22Rv1 (cell line): ENCODE results near the gene SRSF11.
"Not testable (repeated sequence)": the region's sequence is repeated elsewhere in the genome, so short reads cannot be mapped to it uniquely, and the experiment has no call there.

Experiments
- H3K27ac ChIP-seq: fragments of 450-650 bp; 2 replicates; pipeline ENCODE4 v1.5.1; 2017
- CTCF ChIP-seq: fragments of 450-650 bp; IDR thresholded peaks from 2 replicates; pipeline ENCODE4 v1.5.1; 2017; ENCODE audit warnings: mild to moderate bottlenecking
- ZFX ChIP-seq: fragments of 450-650 bp; IDR thresholded peaks from 2 replicates; pipeline ENCODE4 v1.6.1; 2017; ENCODE audit warnings: antibody characterized with exemption, borderline replicate concordance

Gene SRSF11

GRCh38 chr1:70221238-70222121, at the start of gene SRSF11:
Gene SRSF11 (plus strand): TSS chr1:70221380. CDS start chr1:70221637, 257 bp downstream.
- H3K27ac ChIP-seq, result peak within 1 kb of the TSS; percentile 96
- TF ChIP-seq CTCF (peak; percentile 19; the same call in 1 of the 2 replicates), ZFX (no peak)

- TF ChIP-seq CTCF (no peak), ZFX (no peak)
These were observed 49.7 kb upstream of the SRSF11 start for GRCh38 chr1:70171512-70171911.

DNA sequence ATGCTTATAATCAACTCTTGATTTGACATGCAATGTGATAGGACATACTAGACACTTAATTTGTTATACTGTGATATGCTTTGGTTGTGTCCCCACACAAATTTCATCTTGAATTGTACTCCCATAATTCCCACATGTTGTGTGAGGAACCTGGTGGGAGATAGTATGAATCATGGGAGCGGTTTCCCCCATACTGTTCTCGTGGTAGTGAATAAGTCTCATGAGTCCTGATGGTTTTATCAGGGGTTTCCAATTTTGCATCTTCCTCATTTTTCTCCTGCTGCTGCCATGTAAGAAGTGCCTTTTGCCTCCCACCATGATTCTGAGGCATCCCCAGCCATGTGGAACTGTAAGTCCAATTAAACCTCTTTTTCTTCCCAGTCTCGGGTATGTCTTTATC, 36.0 kb upstream of the SRSF11 start:
- H3K27ac ChIP-seq, result not testable (repeated sequence)

More at GRCh38 chr1:70171512-70171911, 49.7 kb upstream of the SRSF11 start:
- no peak overlapping the region for H3K27ac ChIP-seq

DNA sequence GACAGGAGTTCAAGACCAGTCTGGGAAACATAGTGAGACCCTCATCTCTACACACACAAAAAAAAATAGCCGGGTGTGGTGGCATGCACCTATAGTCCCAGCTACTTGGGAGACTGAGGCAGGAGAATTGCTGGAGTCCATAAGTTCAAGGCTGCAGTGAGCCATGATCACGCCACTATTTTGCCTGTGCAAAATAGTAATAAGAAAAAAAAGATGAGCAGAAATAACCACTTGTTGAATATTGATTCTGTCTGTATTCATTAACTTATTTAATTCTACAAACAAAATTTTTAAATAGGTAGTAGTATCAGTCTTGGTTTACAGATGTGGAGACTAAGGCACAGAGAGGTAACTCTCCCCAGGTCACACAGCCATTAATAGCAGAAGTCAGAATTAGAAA, 32.7 kb upstream of the SRSF11 start:
- TF ChIP-seq ZFX (no peak), CTCF (no peak)
- no peak overlapping the region for H3K27ac ChIP-seq

DNA sequence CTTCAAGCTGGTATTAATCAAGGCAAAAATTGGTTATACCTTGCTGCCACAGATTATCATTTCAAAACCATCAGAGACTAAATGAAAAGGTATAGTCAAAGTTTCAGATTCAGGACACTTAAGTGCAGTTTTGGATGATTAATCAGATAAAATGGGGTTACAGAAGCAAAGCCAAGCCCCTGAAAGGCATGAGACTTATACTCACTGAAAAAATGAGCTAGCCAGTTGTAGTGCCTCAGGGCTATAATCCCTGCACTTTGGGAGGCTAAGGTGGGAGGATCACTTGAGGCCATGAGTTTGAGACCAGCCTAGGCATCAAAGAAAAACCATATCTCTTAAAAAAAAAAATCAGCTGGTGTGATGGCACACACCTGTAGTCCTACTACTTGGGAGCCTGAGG, 31.0 kb upstream of the SRSF11 start:
- H3K27ac ChIP-seq, result no peak overlapping the region
- TF ChIP-seq CTCF (no peak), ZFX (no peak)

DNA sequence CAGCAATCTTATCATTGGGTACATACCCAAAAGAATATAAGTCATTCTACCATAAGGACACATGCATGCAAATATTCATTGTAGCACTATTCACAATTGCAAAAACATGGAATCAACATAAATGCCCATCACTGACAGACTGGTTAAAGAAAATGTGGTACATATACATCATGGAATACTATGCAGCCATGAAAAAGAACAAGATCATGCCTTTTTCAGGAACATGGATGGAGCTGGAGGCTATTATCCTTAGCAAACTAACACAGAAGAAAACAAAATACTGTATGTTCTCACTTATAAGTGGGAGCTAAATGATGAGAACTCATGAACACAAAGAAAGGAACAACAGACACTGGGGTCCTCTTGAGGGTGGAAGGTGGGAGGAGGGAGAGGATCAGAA, 28.7 kb upstream of the SRSF11 start:
- H3K27ac ChIP-seq, result not testable (repeated sequence)

DNA sequence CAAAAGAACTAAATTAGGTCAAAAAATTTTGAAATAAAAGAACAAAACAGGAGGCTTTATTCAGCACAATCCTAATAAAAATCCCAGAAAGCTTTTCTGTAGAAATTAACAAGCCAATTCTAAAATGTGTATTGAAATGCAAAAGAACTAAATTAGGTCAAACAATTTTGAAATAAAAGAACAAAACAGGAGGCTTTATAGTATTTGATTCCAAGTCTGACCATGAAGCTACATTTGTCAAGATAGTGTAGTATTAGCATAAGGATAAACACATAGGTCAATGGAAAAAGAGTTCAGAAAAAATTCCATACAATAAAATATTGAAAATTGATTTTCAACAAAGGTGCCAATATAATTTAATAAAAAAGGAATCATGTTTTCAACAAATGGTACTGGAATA, 26.6 kb upstream of the SRSF11 start:
- no peak overlapping the region for H3K27ac ChIP-seq
- TF ChIP-seq CTCF, result no peak
- no peak for TF ChIP-seq ZFX

DNA sequence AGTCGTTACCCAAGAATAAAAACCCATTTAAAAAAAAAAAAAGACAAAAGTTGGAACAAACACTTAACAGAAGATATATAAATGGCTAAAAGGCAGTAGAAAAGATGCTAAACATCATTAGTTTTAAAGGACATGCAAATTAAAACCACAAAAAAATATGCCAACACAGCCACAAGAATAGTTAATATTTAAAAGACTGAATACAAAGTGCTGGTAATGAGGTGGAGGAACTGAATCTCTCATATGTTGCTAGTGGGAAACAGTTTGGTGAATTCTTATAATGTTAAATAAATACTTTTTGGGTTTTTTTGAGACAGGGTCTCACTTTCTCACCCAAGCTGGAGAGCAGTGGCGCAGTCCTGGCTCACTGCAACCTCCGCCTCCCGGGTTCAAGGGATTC, 25.8 kb upstream of the SRSF11 start:
- TF ChIP-seq CTCF (no peak), ZFX (no peak)
- H3K27ac ChIP-seq, result no peak overlapping the region
